Uterus (tissue), 2 donors: ENCODE results near the gene CDKL5.

Source experiments
- POLR2A ChIP-seq, 2 donors: fragments of 450-650 bp; IDR thresholded peaks; one replicate each; pipeline ENCODE4 v1.6.1; 2016; ENCODE audit warnings: antibody characterized with exemption in 2 of 2, mild to moderate bottlenecking in 1 of 2, moderate library complexity in 1 of 2
- TF ChIP-seq, protein P1 (sequence below), 4 experiments: fragments of 200-600 bp in 2 of 4; fragments of 450-650 bp in 2 of 4; sonication (generic) in 2 of 4; IDR thresholded peaks; one replicate each; pipeline ENCODE4 v1.5.1; 2016 to 2019; ENCODE audit warnings: antibody characterized with exemption in 4 of 4, mild to moderate bottlenecking in 2 of 4, moderate library complexity in 1 of 4

DNA sequence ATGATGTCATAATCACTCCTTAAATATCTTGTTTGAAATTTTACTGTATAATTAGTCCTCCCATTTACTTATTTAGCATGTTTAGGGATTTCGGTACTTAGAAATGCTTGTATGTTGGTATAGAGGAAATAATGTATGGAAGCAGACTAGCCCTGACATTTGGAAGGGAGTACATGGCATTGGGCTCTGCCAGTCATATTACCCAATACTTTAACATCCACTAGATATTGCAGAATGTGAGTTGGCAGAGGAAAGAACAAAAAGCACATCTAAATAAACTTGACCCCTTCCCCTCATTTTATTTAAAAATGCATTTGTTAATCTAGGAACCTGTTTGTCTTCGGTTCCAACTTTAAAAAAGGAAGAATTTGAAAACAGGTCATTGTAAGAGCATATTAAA is 168.7 kb downstream of the CDKL5 start:
- no peak for TF ChIP-seq POLR2A (IDR thresholded peaks at IDR 0.05)
- TF ChIP-seq, protein P1, sequence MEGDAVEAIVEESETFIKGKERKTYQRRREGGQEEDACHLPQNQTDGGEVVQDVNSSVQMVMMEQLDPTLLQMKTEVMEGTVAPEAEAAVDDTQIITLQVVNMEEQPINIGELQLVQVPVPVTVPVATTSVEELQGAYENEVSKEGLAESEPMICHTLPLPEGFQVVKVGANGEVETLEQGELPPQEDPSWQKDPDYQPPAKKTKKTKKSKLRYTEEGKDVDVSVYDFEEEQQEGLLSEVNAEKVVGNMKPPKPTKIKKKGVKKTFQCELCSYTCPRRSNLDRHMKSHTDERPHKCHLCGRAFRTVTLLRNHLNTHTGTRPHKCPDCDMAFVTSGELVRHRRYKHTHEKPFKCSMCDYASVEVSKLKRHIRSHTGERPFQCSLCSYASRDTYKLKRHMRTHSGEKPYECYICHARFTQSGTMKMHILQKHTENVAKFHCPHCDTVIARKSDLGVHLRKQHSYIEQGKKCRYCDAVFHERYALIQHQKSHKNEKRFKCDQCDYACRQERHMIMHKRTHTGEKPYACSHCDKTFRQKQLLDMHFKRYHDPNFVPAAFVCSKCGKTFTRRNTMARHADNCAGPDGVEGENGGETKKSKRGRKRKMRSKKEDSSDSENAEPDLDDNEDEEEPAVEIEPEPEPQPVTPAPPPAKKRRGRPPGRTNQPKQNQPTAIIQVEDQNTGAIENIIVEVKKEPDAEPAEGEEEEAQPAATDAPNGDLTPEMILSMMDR (IDR thresholded peaks at IDR 0.05) = no peak
